Fibroblast of skin of left biceps (primary cell): Measurements from ENCODE around the gene EYA2.

Experiments used
- DNase-seq, 2 experiments: peaks; one replicate each; pipeline ENCODE4 v3.0.0-alpha.2; 2013; ENCODE audit warnings: low read depth in 2 of 2

The EYA2 gene

GRCh38 chr20:47224857-47225256 lies 330.2 kb downstream of the EYA2 start:
- no peak for DNase-seq

- DNase-seq, result no peak
Measured at GRCh38 chr20:47225458-47225857, 330.8 kb downstream of the EYA2 start.

GRCh38 chr20:47227119-47227518 lies 332.5 kb downstream of the EYA2 start:
- no peak for DNase-seq

GRCh38 chr20:47227576-47227975 lies 332.9 kb downstream of the EYA2 start:
- DNase-seq, result no peak

GRCh38 chr20:47228654-47229053 lies 334.0 kb downstream of the EYA2 start:
- no peak for DNase-seq

- no peak for DNase-seq
Measured at GRCh38 chr20:47230811-47231256, 336.2 kb downstream of the EYA2 start.

GRCh38 chr20:47231382-47232039 lies 336.9 kb downstream of the EYA2 start:
- DNase-seq, result peak; percentile 80

- DNase-seq, result no peak
Measured at GRCh38 chr20:47232518-47232917, 337.9 kb downstream of the EYA2 start.

GRCh38 chr20:47233333-47234188 lies 338.9 kb downstream of the EYA2 start:
- DNase-seq, result no peak

GRCh38 chr20:47235111-47235510 lies 340.5 kb downstream of the EYA2 start:
- DNase-seq, result no peak

GRCh38 chr20:47235853-47236638 lies 341.4 kb downstream of the EYA2 start:
- DNase-seq, result no peak

- no peak for DNase-seq
Measured at GRCh38 chr20:47236639-47236900, 341.9 kb downstream of the EYA2 start.

GRCh38 chr20:47237715-47238114 lies 343.1 kb downstream of the EYA2 start:
- DNase-seq, result no peak
